HCT116 (cell line): ENCODE results near the gene LRRC8B. TPM values are rescaled to one million over a fixed set of nuclear protein-coding genes. Genes with fewer than 3 reads are reported as not detected.

Experiments used
- ATAC-seq: fragments of 200-7000 bp; cut with Tn5 transposase; 2 replicates; pipeline ENCODE4 v1.9.1; 2020; ENCODE audit warnings: mild to moderate bottlenecking, moderate library complexity
- BruUV-seq: library from RNA; stranded (reverse); fragments of 400-500 nt; replicated peaks from 2 replicates; lab custom pipeline; 2021; lab: Mats Ljungman, UMichigan
- CTCF ChIA-PET: fragments of 300-600 bp; sonication (Branson Sonifier 250); formaldehyde crosslinking; loops from one replicate; lab custom pipeline; 2021; ENCODE audit warnings: antibody characterized with exemption; lab: Charles Lee
- POLR2A ChIA-PET: fragments of 300-600, 350-600 bp; sonication (Branson Sonifier 250); formaldehyde crosslinking; loops from one replicate; lab custom pipeline; 2021; ENCODE audit warnings: antibody characterized with exemption; lab: Charles Lee
- RAD21 ChIA-PET, 2 experiments: fragments of 300-600 bp; sonication (Branson Sonifier 250); formaldehyde crosslinking; loops; one replicate each; lab custom pipeline; 2023; ENCODE audit warnings: low total read pairs in 2 of 2; ENCODE audit not compliant: uncharacterized antibody in 2 of 2, unreplicated experiment in 2 of 2, low non-redundant PET in 1 of 2; lab: Charles Lee
- DNase-seq: peaks from one replicate; pipeline ENCODE4 v3.0.0-alpha.2; 2010; ENCODE audit warnings: low read depth, low spot score
- H2AFZ ChIP-seq: fragments of 200-600 bp; shearing (Covaris generic), sonication (generic); 2 replicates; pipeline ENCODE4 v1.6.1; 2017; ENCODE audit warnings: low read depth, mixed run types, mixed read lengths, antibody characterized with exemption, low read length; ENCODE audit not compliant: poor library complexity, severe bottlenecking
- H3K27ac ChIP-seq: 2 replicates; pipeline ENCODE4 v1.5.1; 2012; ENCODE audit warnings: low read depth, low read length
- H3K27me3 ChIP-seq: fragments of 200-600 bp; sonication (generic); 2 replicates; pipeline ENCODE4 v1.6.1; 2016; ENCODE audit warnings: mixed run types, low read length, mixed read lengths; ENCODE audit not compliant: insufficient read depth
- H3K36me3 ChIP-seq, 2 experiments: fragments of 200-500 bp in 1 of 2; fragments of 200-600 bp in 1 of 2; sonication (Bioruptor generic) in 1 of 2; sonication (generic) in 1 of 2; 2 replicates each; pipeline versions ENCODE4 v1.5.1 to v1.6.1; 2014 to 2016; ENCODE audit warnings: low read length in 2 of 2, inconsistent platforms in 1 of 2, mixed read lengths in 1 of 2, mixed run types in 1 of 2; ENCODE audit not compliant: insufficient read depth in 2 of 2, control insufficient read depth in 1 of 2
- H3K4me1 ChIP-seq, 2 experiments: fragments of 200-600 bp in 1 of 2; sonication (generic) in 1 of 2; 2 replicates each; pipeline versions ENCODE4 v1.5.1 to v1.6.1; 2012 to 2017; ENCODE audit warnings: low read length in 2 of 2, inconsistent platforms in 1 of 2, mild to moderate bottlenecking in 1 of 2, mixed read lengths in 1 of 2, mixed run types in 1 of 2, moderate library complexity in 1 of 2; ENCODE audit not compliant: insufficient read depth in 2 of 2, control insufficient read depth in 1 of 2
- H3K4me2 ChIP-seq: fragments of 200-600 bp; sonication (generic); 2 replicates; pipeline ENCODE4 v1.6.1; 2017; ENCODE audit warnings: mixed run types, low read length, mixed read lengths
- H3K4me3 ChIP-seq, 2 experiments: fragments of 200-600 bp in 1 of 2; sonication (generic) in 1 of 2; replicated peaks in 1 of 2; 2 replicates each; pipeline ENCODE4 v1.5.1; 2011 to 2016; ENCODE audit warnings: low read length in 2 of 2, control low read depth in 1 of 2, low read depth in 1 of 2, mild to moderate bottlenecking in 1 of 2, mixed read lengths in 1 of 2, mixed run types in 1 of 2
- H3K79me2 ChIP-seq: fragments of 200-600 bp; sonication (generic); 2 replicates; pipeline ENCODE4 v1.6.1; 2017; ENCODE audit warnings: mild to moderate bottlenecking, mixed run types, low read length, moderate library complexity, mixed read lengths; ENCODE audit not compliant: insufficient read depth
- H3K9ac ChIP-seq: fragments of 200-600 bp; sonication (generic); 2 replicates; pipeline ENCODE4 v1.6.1; 2016; ENCODE audit warnings: low read length, mixed read lengths
- H3K9me2 ChIP-seq: fragments of 200-600 bp; sonication (generic), shearing (Covaris generic); 2 replicates; pipeline ENCODE4 v1.6.1; 2017; ENCODE audit warnings: mixed run types, mild to moderate bottlenecking, moderate library complexity; ENCODE audit not compliant: insufficient read depth
- H3K9me3 ChIP-seq, 2 experiments: fragments of 200-500 bp in 1 of 2; fragments of 200-600 bp in 1 of 2; sonication (Bioruptor generic) in 1 of 2; sonication (generic) in 1 of 2; 2 replicates each; pipeline ENCODE4 v1.6.1; 2014 to 2017; ENCODE audit warnings: low read length in 2 of 2, mixed read lengths in 2 of 2, inconsistent platforms in 1 of 2, low read depth in 1 of 2, mild to moderate bottlenecking in 1 of 2, mixed run types in 1 of 2, moderate library complexity in 1 of 2; ENCODE audit not compliant: control insufficient read depth in 1 of 2, insufficient read depth in 1 of 2
- H4K20me1 ChIP-seq: fragments of 200-600 bp; sonication (generic), shearing (Covaris generic); 2 replicates; pipeline ENCODE4 v1.6.1; 2017; ENCODE audit warnings: mixed run types, mild to moderate bottlenecking, moderate library complexity; ENCODE audit not compliant: insufficient read depth
- FOSL1 ChIP-seq: IDR thresholded peaks from 2 replicates; pipeline ENCODE4 v1.6.1; 2012; ENCODE audit warnings: low read depth
- JUND ChIP-seq: IDR thresholded peaks from 2 replicates; pipeline ENCODE4 v1.6.1; 2012
- ZFX ChIP-seq: fragments of 450-650 bp; IDR thresholded peaks from 2 replicates; pipeline ENCODE4 v1.6.1; 2017
- intact Hi-C: fragments of 100-400 bp; cut with micrococcal nuclease; formaldehyde crosslinking; loops from 2 replicates; pipeline ENCODE4 v1.10.0; 2022
- total RNA-seq: library from RNA; stranded (reverse); gene quantifications from one replicate; pipeline ENCODE4 v1.2.1, GENCODE V29; 2021; ENCODE audit not compliant: unreplicated experiment
- TF ChIP-seq, protein P1 (sequence below): IDR thresholded peaks from 2 replicates; pipeline ENCODE4 v1.6.1; 2012; ENCODE audit warnings: low read depth

LRRC8B gene
- total RNA-seq, 1 experiment from 2014 or later: 17.9 TPM

DNA sequence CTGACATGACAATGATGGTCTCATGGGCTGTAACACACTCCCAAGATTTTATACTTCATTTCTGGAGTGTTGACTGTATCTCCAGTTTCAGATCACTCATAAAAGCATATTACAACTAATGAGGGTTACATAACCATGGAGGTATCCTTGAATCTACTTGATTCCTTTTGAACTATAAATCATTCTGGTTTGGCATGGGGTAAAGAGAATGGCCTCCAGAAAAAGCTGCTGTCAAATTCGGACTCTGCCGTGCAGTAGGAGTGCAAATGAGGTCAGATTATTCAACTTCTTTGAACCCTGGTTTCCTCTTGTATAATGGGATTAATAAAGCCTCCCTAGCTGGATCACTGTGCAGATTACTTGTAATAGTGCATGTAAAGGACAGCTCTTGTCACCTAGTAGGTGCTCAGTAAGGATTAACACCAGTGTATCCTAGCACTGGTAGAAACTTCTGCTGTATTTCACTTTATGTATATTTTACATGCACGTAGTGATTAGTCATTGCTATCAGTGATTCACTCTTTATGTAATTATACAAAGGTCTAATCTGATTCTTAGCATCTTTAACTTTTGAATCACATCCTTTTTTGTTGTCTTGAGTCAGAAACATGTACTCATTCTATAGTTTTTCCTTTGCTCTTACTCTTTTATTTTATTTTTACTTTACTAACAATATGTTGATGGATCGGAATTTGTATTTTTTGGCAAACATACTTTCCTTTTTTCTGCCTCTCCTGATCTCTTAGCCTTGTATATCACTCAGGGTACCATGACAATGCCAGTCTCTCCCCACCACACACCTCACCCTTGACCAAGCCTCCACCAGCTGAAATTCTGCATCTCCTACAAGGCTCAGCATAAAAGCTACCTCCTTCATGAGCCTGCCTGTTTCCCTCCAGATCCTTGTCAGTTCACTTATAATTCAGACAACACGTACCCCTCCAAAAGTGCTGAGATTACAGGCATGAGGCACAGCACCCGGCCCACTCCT, 111.5 kb downstream of the LRRC8B start:
- RAD21 ChIA-PET: no interaction called here
- TF ChIP-seq JUND: peak; percentile 38
- TF ChIP-seq, protein P1, sequence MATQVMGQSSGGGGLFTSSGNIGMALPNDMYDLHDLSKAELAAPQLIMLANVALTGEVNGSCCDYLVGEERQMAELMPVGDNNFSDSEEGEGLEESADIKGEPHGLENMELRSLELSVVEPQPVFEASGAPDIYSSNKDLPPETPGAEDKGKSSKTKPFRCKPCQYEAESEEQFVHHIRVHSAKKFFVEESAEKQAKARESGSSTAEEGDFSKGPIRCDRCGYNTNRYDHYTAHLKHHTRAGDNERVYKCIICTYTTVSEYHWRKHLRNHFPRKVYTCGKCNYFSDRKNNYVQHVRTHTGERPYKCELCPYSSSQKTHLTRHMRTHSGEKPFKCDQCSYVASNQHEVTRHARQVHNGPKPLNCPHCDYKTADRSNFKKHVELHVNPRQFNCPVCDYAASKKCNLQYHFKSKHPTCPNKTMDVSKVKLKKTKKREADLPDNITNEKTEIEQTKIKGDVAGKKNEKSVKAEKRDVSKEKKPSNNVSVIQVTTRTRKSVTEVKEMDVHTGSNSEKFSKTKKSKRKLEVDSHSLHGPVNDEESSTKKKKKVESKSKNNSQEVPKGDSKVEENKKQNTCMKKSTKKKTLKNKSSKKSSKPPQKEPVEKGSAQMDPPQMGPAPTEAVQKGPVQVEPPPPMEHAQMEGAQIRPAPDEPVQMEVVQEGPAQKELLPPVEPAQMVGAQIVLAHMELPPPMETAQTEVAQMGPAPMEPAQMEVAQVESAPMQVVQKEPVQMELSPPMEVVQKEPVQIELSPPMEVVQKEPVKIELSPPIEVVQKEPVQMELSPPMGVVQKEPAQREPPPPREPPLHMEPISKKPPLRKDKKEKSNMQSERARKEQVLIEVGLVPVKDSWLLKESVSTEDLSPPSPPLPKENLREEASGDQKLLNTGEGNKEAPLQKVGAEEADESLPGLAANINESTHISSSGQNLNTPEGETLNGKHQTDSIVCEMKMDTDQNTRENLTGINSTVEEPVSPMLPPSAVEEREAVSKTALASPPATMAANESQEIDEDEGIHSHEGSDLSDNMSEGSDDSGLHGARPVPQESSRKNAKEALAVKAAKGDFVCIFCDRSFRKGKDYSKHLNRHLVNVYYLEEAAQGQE: no peak
- no peak for TF ChIP-seq ZFX
- TF ChIP-seq FOSL1: peak; percentile 30; the same call in 1 of the 2 replicates
- Histone ChIP-seq H3K9me3 (no peaks in the 10 kb centered on the region), H3K9ac (no peak overlapping the region), H2AFZ (no peak overlapping the region), H3K4me2 (peak overlapping the region; percentile 58), H3K9me2 (no peaks in the 10 kb centered on the region), H3K4me1 (peaks cover 8 to 36% of the 10 kb centered on the region in 2 experiments; a peak in 3 of 4 replicates), H3K4me3 (no peak overlapping the region), H3K27ac (no peak overlapping the region), H3K36me3 (no peaks in the 10 kb centered on the region), H3K27me3 (no peaks in the 10 kb centered on the region), H4K20me1 (peaks cover 3% of the 10 kb centered on the region; the same call in 1 of the 2 replicates), H3K79me2 (peaks cover 57% of the 10 kb centered on the region)
- no TSS peak for BruUV-seq
- POLR2A ChIA-PET: no interaction called here
- ATAC-seq (no peak), DNase-seq (no peak)
- intact Hi-C loops: loop anchor here (10.0 kb wide), 2 partner anchors 111 to 359 kb away; partner anchors contain the start of genes LRRC8B and ZNF326
- CTCF ChIA-PET: no interaction called here
